HepG2 (cell line): ENCODE measurements around the gene UVSSA. TPM values are rescaled to one million over a fixed set of nuclear protein-coding genes. Genes with fewer than 3 reads are reported as not detected.

Source experiments
- CCAR2 ChIP-seq: fragments of 200-400 bp; formaldehyde crosslinking; optimal IDR thresholded peaks from 2 replicates; pipeline ENCODE3; 2018; ENCODE audit warnings: low read depth, mild to moderate bottlenecking, low read length, moderate library complexity
- CCDC6 ChIP-seq: sonication (generic); formaldehyde crosslinking; IDR thresholded peaks from 2 replicates; pipeline ENCODE4 v1.8.1; 2022; ENCODE audit warnings: mild to moderate bottlenecking, missing genetic modification reagents, moderate library complexity
- CENPX ChIP-seq: sonication (generic); formaldehyde crosslinking; IDR thresholded peaks from 2 replicates; pipeline ENCODE4 v1.9.0; 2021; ENCODE audit warnings: mild to moderate bottlenecking, missing genetic modification reagents, moderate library complexity
- DR1 ChIP-seq: sonication (generic); formaldehyde crosslinking; IDR thresholded peaks from 2 replicates; pipeline ENCODE4 v1.8.0; 2021; ENCODE audit warnings: mild to moderate bottlenecking, missing genetic modification reagents, inconsistent platforms
- GLMP ChIP-seq: sonication (generic); formaldehyde crosslinking; IDR thresholded peaks from 2 replicates; pipeline ENCODE4 v1.9.0; 2021; ENCODE audit warnings: missing genetic modification reagents, mild to moderate bottlenecking, borderline replicate concordance
- GTF2F1 ChIP-seq: fragments of 150-350 bp; IDR thresholded peaks from 2 replicates; pipeline ENCODE4 v1.6.1; 2014; ENCODE audit warnings: low read length
- GTF3A ChIP-seq: sonication (generic); formaldehyde crosslinking; conservative IDR thresholded peaks from 2 replicates; pipeline ENCODE4 v1.4.0; 2020; ENCODE audit warnings: mild to moderate bottlenecking, missing genetic modification reagents
- KDM4B ChIP-seq: sonication (generic); formaldehyde crosslinking; IDR thresholded peaks from 2 replicates; pipeline ENCODE4 v1.4.0; 2020; ENCODE audit warnings: missing genetic modification reagents
- MLX ChIP-seq: IDR thresholded peaks from 2 replicates; pipeline ENCODE4 v1.6.1; 2016
- NCOA1 ChIP-seq: sonication (generic); formaldehyde crosslinking; IDR thresholded peaks from 2 replicates; pipeline ENCODE4 v1.9.0; 2021; ENCODE audit warnings: missing genetic modification reagents
- NFIC ChIP-seq: IDR thresholded peaks from 2 replicates; pipeline ENCODE4 v1.6.1; 2012; ENCODE audit warnings: mild to moderate bottlenecking, low read length, inconsistent platforms
- NR0B2 ChIP-seq: sonication (generic); formaldehyde crosslinking; IDR thresholded peaks from 2 replicates; pipeline ENCODE4 v1.4.0; 2020; ENCODE audit warnings: mild to moderate bottlenecking, missing genetic modification reagents
- PRDM4 ChIP-seq: sonication (generic); formaldehyde crosslinking; IDR thresholded peaks from 2 replicates; pipeline ENCODE4 v1.9.0; 2021; ENCODE audit warnings: missing genetic modification reagents, borderline replicate concordance
- RELA ChIP-seq: sonication (generic); formaldehyde crosslinking; IDR thresholded peaks from 2 replicates; pipeline ENCODE4 v1.4.0; 2020; ENCODE audit warnings: missing genetic modification reagents
- SYNCRIP ChIP-seq: fragments of 200-400 bp; formaldehyde crosslinking; IDR thresholded peaks from 2 replicates; pipeline ENCODE4 v1.6.1; 2018; ENCODE audit warnings: mild to moderate bottlenecking, low read depth, low read length; ENCODE audit not compliant: insufficient read depth
- YY1 ChIP-seq: IDR thresholded peaks from 2 replicates; pipeline ENCODE4 v1.6.1; 2011; ENCODE audit warnings: low read length, low read depth, moderate library complexity, mild to moderate bottlenecking; ENCODE audit not compliant: insufficient read depth, insufficient replicate concordance
- ZGPAT ChIP-seq: IDR thresholded peaks from 2 replicates; pipeline ENCODE4 v1.6.1; 2016; ENCODE audit warnings: mild to moderate bottlenecking
- ZKSCAN5 ChIP-seq: sonication (generic); formaldehyde crosslinking; IDR thresholded peaks from 2 replicates; pipeline ENCODE4 v1.5.1; 2020; ENCODE audit warnings: mild to moderate bottlenecking, missing genetic modification reagents
- ZKSCAN8 ChIP-seq: IDR thresholded peaks from 2 replicates; pipeline ENCODE4 v1.6.1; 2016; ENCODE audit warnings: borderline replicate concordance, missing genetic modification reagents, missing compliant biosample characterization
- ZNF18 ChIP-seq: sonication (generic); formaldehyde crosslinking; IDR thresholded peaks from 2 replicates; pipeline ENCODE4 v1.8.0; 2022; ENCODE audit warnings: mild to moderate bottlenecking, missing genetic modification reagents; ENCODE audit not compliant: insufficient replicate concordance
- ZNF383 ChIP-seq: sonication (generic); formaldehyde crosslinking; IDR thresholded peaks from 2 replicates; pipeline ENCODE4 v1.4.0; 2020; ENCODE audit warnings: missing genetic modification reagents, mild to moderate bottlenecking, borderline replicate concordance
- ZNF446 ChIP-seq: sonication (generic); formaldehyde crosslinking; IDR thresholded peaks from 2 replicates; pipeline ENCODE4 v1.5.0; 2020; ENCODE audit warnings: mild to moderate bottlenecking, missing genetic modification reagents
- ZSCAN29 ChIP-seq: sonication (generic); formaldehyde crosslinking; conservative IDR thresholded peaks from 2 replicates; pipeline ENCODE4 v1.4.0; 2020; ENCODE audit warnings: mild to moderate bottlenecking, missing genetic modification reagents
- polyA plus RNA-seq, 8 experiments: library from polyadenylated mRNA; depleted of rRNA in 3 of 8; stranded (reverse) in 7 of 8; unstranded in 1 of 8; fragments of >200 nt; fragmentation: Illumina TruSeq in 4 of 8; extraction: Trizol in 4 of 8; gene quantifications; 2 replicates each; pipeline versions ENCODE4 v1.2.1 to v1.2.3, GENCODE V29; 2011 to 2016; ENCODE audit warnings: low read depth in 4 of 8, missing spikeins in 1 of 8, mixed read lengths in 1 of 8; ENCODE audit not compliant: insufficient read depth in 1 of 8
- total RNA-seq, 5 experiments: library from RNA; depleted of rRNA; stranded (reverse); fragments of >200 nt; fragmentation: Illumina TruSeq; extraction: Trizol; gene quantifications; 2 replicates each; pipeline ENCODE4 v1.2.3, GENCODE V29; 2016; ENCODE audit warnings: low read depth in 1 of 5

The UVSSA gene
- total and polyA plus RNA-seq, 2 of the 13 experiments (the other 11 are each of a cell fraction or from before 2014, with no cell fraction given), result 4.6 to 8.4 TPM

- TF ChIP-seq ZGPAT (no peak), PRDM4 (no peak), CENPX (CRISPR knock-in tag) (no peak), GTF2F1 (no peak), ZKSCAN5 (CRISPR knock-in tag) (no peak), ZNF18 (no peak), DR1 (CRISPR knock-in tag) (peak; percentile 31; the same call in 1 of the 2 replicates), KDM4B (CRISPR knock-in tag) (no peak), GLMP (CRISPR knock-in tag) (no peak), GTF3A (CRISPR knock-in tag) (no peak), ZNF446 (CRISPR knock-in tag) (no peak), NR0B2 (CRISPR knock-in tag) (no peak), SYNCRIP (no peak), MLX (CRISPR knock-in tag) (peak; percentile 70), ZSCAN29 (CRISPR knock-in tag) (no peak), ZNF383 (CRISPR knock-in tag) (no peak), RELA (no peak), NFIC (no peak), NCOA1 (CRISPR knock-in tag) (no peak), ZKSCAN8 (0 out of 2 replicates have a peak, but pooled peaks have one; percentile 20), YY1 (peak; percentile 57), CCDC6 (CRISPR knock-in tag) (no peak), CCAR2 (no peak)
These were observed at the start of gene UVSSA (continued) for GRCh38 chr4:1346781-1347409.
